HG02678 (cell line): ENCODE data around the gene SNX20.
A peak's percentile ranks its signal among the peaks of the same experiment; 100 is the strongest.

Experiments used
- ATAC-seq: cut with Tn5 transposase; IDR thresholded peaks from one replicate; pipeline ENCODE4 v1.9.1; 2021; ENCODE audit warnings: mild to moderate bottlenecking, moderate library complexity; ENCODE audit not compliant: unreplicated experiment

SNX20 gene

DNA sequence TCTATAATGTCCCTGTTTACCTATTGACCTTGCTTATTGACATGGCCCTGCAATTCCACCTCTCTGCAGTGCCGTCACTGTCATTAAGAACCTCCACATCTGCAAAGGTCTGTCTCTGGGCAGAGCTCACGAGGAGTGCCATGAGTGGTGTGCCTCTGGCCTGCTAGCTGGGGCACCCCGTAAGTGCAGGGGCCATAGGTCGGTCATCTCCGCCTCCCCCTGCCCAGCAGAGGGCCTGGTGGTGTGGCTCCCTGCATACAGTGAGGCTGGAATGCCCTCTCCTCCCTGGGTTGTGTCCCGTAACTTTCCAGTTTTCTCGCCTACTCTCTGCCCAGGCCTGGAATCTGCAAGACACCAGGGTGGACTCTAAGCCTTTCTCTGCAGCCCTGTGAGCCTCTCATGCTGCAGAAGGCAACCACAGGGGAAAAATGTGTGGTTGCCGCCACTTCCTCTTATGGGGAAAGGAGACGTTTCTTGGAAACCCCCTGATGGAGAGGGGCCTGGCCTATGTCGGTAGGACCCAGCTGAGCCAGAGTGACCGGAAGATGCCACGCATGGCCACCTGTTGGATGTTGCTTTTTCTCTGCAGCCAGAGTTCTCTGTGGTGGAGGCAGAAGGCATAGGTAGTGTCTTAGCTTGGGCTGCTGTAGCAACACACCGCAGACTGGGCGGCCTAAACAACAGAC is 2.7 kb upstream of the SNX20 start:
- ATAC-seq, result peak; percentile 65

GRCh38 chr16:50680556-50680893 is 587 bp downstream of the SNX20 start:
- no peak for ATAC-seq

- no peak for ATAC-seq
Measured at GRCh38 chr16:50679676-50680555, 1.2 kb downstream of the SNX20 start.

- no peak for ATAC-seq
Measured at GRCh38 chr16:50679266-50679665, 1.8 kb downstream of the SNX20 start.

GRCh38 chr16:50678531-50678930 is 2.6 kb downstream of the SNX20 start:
- ATAC-seq, result no peak

GRCh38 chr16:50677351-50677750 is 3.8 kb downstream of the SNX20 start:
- no peak for ATAC-seq

DNA sequence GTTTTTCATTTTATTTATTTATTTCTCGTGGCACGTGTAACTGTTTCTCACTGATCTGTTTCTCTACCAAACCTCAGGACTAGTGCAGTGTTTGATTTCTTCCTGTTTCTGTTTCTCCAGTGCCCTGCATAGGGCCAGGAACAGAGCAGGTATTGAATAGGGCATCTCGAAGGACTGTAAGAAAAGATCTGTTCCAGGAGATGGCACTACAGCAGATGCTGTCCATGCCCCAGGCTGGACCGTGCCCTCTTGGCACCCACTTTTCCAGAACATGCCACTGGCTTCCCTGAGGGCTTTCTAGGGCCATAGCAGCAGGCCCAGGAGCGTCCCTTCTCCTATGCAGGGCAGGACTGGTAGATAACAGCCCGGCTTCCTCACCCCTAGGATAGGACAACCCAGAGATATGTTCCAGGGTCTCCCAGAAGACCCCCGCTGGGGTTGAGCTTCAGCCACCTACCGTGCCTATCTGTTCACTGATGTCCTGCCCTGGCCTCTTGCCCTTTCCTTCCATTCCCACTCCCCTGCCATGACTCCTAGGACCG is 4.4 kb downstream of the SNX20 start:
- no peak for ATAC-seq

GRCh38 chr16:50675686-50676610 is 5.2 kb downstream of the SNX20 start:
- ATAC-seq, result no peak

- no peak for ATAC-seq
Measured at GRCh38 chr16:50674831-50675230, 6.3 kb downstream of the SNX20 start.

GRCh38 chr16:50673496-50674275 is 7.4 kb downstream of the SNX20 start:
- ATAC-seq, result no peak

- no peak for ATAC-seq
Measured at GRCh38 chr16:50671644-50672260, 9.4 kb downstream of the SNX20 start.

GRCh38 chr16:50670476-50670875 is 10.6 kb downstream of the SNX20 start:
- no peak for ATAC-seq

DNA sequence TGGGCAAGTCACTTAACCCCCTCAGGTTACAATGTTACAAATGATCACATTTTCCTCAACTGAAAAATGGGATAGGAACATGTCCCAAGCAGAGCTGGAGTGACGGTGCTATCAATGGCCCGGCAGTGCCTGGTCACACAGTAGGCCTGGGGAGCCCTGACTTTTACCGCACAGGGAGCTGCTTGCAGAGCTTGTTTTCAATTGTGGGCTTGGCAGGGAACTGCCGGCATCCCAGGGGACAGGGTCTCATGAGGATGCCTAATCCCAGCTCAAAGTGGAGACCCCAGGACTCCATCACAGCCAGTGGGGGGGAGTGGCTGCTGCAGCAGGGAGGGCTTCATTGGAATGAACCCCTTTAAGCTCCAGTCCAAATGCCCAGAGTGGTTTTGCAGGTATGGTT is 11.4 kb downstream of the SNX20 start:
- ATAC-seq, result no peak

- ATAC-seq, result no peak
Measured at GRCh38 chr16:50668368-50669008, 12.6 kb downstream of the SNX20 start.

- no peak for ATAC-seq
Measured at GRCh38 chr16:50667497-50668367, 13.4 kb downstream of the SNX20 start.

DNA sequence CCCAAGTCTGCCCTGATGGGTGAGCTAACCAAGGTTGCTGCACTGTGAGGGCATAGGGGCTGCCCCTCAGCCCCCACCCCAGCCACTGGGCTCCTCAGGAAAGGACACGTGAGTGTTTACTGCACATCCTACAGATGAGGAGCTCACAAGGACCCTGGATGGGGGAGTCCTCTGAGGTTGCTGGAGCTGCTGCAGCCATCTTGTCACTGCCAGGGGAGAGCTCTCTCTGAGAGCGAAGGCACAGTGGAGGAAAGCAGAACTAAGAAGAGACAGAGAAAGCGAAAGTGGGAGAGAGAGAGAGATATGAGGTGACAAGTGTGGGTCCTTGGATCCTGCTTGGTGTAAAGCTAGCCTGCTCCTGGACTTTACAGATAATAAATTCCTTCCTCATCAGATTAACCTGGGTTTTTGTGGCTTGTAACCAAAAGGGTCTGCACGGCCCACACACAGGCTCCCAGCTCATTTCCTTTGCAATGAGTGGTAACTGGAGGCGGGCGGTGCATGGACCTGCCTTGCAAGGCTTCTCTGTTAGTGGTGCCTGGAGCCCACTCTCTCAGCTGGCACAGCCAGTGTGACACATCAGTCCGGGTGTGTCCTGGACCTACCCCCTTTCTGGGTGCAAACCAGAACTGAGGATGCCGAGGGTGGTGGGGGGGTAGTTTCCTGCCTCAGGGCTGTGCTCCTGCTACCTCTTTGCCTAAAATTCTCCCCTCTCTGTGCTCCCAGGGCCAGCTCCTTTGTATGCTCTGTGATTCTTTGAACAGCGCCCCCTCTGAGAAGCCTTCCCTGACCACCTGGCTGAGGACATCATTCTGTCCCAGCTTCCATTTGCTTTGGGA is 14.2 kb downstream of the SNX20 start:
- ATAC-seq, result peak; percentile 75

DNA sequence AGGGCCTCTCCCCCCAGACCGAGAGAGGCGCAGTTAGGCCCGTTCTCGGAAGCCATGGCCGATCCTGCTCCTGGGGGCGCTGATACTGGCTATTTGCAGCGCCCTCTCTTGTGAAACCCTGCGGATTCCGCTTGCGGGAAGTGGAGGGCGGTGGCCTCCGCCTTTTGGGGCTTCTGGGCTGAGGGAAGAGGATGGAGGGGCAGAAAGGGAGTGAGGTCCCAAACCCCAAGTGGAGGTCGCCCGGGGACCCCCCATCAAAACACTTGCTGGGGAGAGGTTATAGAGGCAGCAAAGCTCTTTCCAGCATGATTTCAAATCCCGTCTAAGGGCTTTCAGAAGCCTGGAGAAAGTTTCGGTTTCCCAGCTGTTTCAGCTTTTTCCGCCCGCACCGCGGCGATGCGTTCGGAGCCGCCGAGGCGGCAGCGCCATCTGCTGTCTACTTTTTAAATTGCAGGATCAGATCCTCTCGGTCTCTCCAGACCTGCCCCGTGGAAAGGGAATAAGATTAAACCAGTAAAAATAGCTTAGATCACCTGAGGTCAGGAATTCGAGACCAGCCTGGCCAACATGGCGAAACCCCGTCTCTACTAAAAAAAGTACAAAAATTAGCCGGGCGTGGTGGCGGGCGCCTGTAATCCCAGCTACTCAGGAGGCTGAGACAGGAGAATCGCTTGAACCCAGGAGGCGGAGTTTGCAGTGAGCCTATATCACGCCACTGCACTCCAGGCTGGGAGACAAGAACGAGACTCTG is 15.8 kb downstream of the SNX20 start:
- ATAC-seq, result peak; percentile 40
